Cardiac muscle cell (in vitro differentiated cells and primary cell): Measurements from ENCODE around the gene CCDC27. TPM values are rescaled to one million over a fixed set of nuclear protein-coding genes. Genes with fewer than 3 reads are reported as not detected.

Experiments
- DNase-seq, 2 donors: peaks; one replicate each; pipeline versions ENCODE4 v3.0.0 to v3.0.0-alpha.2; 2010 to 2017; ENCODE audit warnings: low read depth in 1 of 2, low spot score in 1 of 2
- H3K27ac ChIP-seq: fragments of 200-600 bp; sonication (generic); 2 replicates; pipeline ENCODE4 v1.5.1; 2016
- H3K27me3 ChIP-seq: fragments of 200-600 bp; sonication (generic); 2 replicates; pipeline ENCODE4 v1.6.0; 2016; ENCODE audit warnings: control low read depth
- H3K36me3 ChIP-seq: fragments of 200-600 bp; sonication (generic); 2 replicates; pipeline ENCODE4 v1.5.1; 2016; ENCODE audit warnings: control low read depth
- H3K4me1 ChIP-seq: fragments of 200-600 bp; sonication (generic); 2 replicates; pipeline ENCODE4 v1.8.1; 2017; ENCODE audit warnings: low read depth, mild to moderate bottlenecking, mixed run types
- H3K4me3 ChIP-seq: fragments of 200-600 bp; sonication (generic); 2 replicates; pipeline ENCODE4 v1.5.1; 2016; ENCODE audit warnings: mild to moderate bottlenecking
- H3K9me3 ChIP-seq: fragments of 200-600 bp; sonication (generic); 2 replicates; pipeline ENCODE4 v1.5.1; 2017; ENCODE audit warnings: low read depth, mild to moderate bottlenecking, control low read depth
- CTCF ChIP-seq: IDR thresholded peaks from 2 replicates; pipeline ENCODE4 v1.5.1; 2012; ENCODE audit warnings: low read depth, mild to moderate bottlenecking, low read length
- polyA plus RNA-seq: library from polyadenylated mRNA; unstranded; fragments of >200 nt; fragmentation: Nextera tagmentation; extraction: Ambion mirVana; gene quantifications from 2 replicates; pipeline ENCODE4 v1.2.1, GENCODE V29; 2016
- total RNA-seq: library from RNA; depleted of rRNA; stranded (reverse); fragments of >200 nt; gene quantifications from 2 replicates; pipeline ENCODE4 v1.2.3, GENCODE V29; 2016

The CCDC27 gene
- total and polyA plus RNA-seq, 2 experiments from 2014 or later, result 0.09 to 0.71 TPM

DNA sequence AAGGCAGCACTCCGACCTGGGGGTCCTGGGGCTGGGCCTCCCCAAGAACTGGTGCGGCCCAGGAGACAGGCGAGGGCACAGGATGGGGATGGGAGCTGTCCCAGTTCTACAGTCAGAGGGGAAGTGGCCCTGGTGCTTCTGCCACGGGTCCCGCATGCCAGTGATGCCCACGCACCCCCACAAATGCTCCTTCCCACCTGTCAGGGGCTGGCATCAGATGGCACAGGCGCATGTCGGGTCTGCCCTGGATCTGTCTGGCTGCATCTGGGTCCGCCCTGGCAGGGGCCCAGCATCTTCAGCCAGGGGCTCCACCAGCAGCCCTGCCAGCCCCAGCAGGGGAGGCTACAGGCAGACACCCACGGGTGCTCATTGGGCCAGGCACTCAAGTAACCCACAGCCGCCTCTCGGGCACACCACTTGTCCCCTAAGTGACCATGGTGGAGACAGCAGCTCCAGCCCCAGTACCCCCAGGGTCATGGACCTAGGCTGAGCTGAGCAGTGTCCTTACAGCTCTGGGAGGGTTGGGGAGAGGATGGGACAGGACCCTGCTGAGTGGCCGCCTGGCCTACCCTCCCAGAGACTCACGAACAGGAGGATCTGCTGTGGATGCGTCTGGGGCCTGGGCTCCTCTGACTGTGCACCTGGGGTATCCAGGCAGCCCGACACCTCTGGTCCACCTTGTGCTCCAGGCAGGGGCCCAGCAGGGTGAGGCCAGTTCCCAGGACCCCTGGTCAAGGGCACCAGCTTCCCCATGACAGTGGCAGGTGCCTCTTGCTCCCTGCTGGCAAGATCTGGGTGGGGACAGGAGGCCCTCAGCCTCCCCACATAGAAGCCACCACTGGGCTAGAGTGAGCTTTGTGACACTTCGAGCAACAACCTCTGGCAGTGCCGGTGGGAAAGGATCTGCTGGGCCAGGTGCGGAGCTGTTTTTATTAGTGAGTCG lies 25.7 kb downstream of the CCDC27 start:
- Histone ChIP-seq H3K27me3 (no peaks in the 10 kb centered on the region), H3K4me1 (peaks cover 28% of the 10 kb centered on the region), H3K9me3 (no peaks in the 10 kb centered on the region), H3K27ac (no peak overlapping the region), H3K4me3 (no peak overlapping the region), H3K36me3 (peaks cover 30% of the 10 kb centered on the region)
- no peak for DNase-seq
- no peak for TF ChIP-seq CTCF

GRCh38 chr1:3778590-3779264 lies 26.5 kb downstream of the CCDC27 start:
- Histone ChIP-seq H3K36me3 (peaks cover 33% of the 10 kb centered on the region), H3K4me1 (peaks cover 23% of the 10 kb centered on the region), H3K4me3 (no peak overlapping the region), H3K9me3 (no peaks in the 10 kb centered on the region), H3K27me3 (no peaks in the 10 kb centered on the region), H3K27ac (no peak overlapping the region)
- no peak for DNase-seq
- TF ChIP-seq CTCF, result no peak

DNA sequence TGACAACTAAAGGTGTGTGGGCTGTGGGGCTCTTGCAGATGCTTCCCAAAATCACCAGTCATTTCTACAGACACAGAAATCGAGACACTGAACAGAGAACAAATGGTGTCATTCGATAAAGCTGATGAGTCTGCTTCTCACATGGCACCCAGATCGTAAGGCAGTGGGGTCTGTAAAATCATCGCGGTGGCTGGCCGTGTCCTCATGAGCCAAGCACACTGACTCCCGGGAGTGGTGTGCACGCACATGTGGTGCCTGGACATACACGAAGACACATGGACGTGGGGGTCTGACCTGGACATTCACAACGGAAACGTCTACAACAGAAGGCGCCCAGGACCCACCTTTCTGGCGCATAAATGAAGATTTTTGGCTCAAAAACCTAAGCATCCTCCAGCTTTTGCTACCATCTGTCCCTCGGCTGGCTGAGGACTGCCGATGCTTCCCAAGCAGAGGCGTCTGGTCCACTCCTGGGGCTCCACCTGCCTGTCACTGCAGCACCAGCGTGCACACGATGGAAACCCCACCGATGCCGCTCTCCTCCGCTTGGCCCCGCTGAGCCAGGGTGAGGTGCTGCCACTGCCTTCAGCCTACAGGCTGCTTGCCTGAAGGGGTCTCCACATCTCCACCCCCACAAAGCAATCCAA lies 27.1 kb downstream of the CCDC27 start:
- peaks cover 40% of the 10 kb centered on the region for H3K36me3 ChIP-seq
- peaks cover 19% of the 10 kb centered on the region for H3K4me1 ChIP-seq
- H3K27me3 ChIP-seq, result no peaks in the 10 kb centered on the region
- H3K4me3 ChIP-seq, result no peak overlapping the region
- DNase-seq, result no peak
- no peak for TF ChIP-seq CTCF
- no peaks in the 10 kb centered on the region for H3K9me3 ChIP-seq
- H3K27ac ChIP-seq, result no peak overlapping the region

DNA sequence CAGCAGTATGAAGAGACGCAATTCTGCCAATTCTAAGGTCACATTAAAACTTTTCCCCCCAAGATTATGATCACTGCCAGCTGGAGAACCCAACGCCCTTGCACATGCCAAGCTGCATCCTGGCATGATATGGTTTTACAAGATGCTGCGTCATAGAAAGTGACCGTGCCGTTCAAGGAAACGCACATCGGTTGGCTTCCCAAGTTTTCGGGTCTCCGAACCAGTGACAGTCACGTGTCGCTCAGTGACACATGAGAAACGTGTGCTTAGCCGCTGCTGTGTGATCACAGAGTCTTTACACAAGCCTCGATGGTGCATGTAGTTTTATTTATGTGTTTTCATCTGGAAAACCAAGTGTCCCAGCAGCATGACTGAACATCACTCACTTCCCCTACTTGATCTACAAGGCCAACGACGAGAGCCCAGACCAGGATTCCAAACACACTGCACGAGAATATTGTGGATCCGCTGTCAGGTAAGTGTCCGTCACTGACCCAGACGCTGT lies 27.7 kb downstream of the CCDC27 start:
- Histone ChIP-seq H3K9me3 (no peaks in the 10 kb centered on the region), H3K27ac (no peak overlapping the region), H3K4me3 (no peak overlapping the region), H3K36me3 (peaks cover 42% of the 10 kb centered on the region), H3K4me1 (peaks cover 13% of the 10 kb centered on the region), H3K27me3 (no peaks in the 10 kb centered on the region)
- DNase-seq, result no peak
- no peak for TF ChIP-seq CTCF

- peaks cover 4% of the 10 kb centered on the region for H3K4me1 ChIP-seq
- DNase-seq, result no peak
- no peak for TF ChIP-seq CTCF
- H3K9me3 ChIP-seq, result no peaks in the 10 kb centered on the region
- no peaks in the 10 kb centered on the region for H3K27me3 ChIP-seq
- no peak overlapping the region for H3K4me3 ChIP-seq
- no peak overlapping the region for H3K27ac ChIP-seq
- H3K36me3 ChIP-seq, result peaks cover 48% of the 10 kb centered on the region
Observed at GRCh38 chr1:3780901-3781300, 28.7 kb downstream of the CCDC27 start.
